ENCODE data around the gene IL18. TPM values are rescaled to one million over a fixed set of nuclear protein-coding genes. Genes with fewer than 3 reads are reported as not detected.

The IL18 gene
- total and polyA plus RNA-seq, 12 donors: 0.28 to 5.7 (median 1.2) TPM

- peaks cover 0 to 11% (median 0%) of the 10 kb centered on the region in 9 donors for H3K36me3 ChIP-seq
- no peak overlapping the region for H3K4me3 ChIP-seq
- DNase-seq (no peak), ATAC-seq (no peak)
- no peak for TF ChIP-seq CTCF (IDR thresholded peaks at IDR 0.05)
- WGBS, 2 donors: 75 to 84% methylated on average over 5 of the region's 5 CpGs
- H3K9me3 ChIP-seq: no peaks in the 10 kb centered on the region
- no peaks in the 10 kb centered on the region for H3K27me3 ChIP-seq
- no peak overlapping the region for H3K27ac ChIP-seq
- H3K4me1 ChIP-seq: no peaks in the 10 kb centered on the region
- intact Hi-C loops (cut with DNase I): no loop called here
Measured at GRCh38 chr11:112150517-112150916, 13.4 kb downstream of the IL18 start.

DNA sequence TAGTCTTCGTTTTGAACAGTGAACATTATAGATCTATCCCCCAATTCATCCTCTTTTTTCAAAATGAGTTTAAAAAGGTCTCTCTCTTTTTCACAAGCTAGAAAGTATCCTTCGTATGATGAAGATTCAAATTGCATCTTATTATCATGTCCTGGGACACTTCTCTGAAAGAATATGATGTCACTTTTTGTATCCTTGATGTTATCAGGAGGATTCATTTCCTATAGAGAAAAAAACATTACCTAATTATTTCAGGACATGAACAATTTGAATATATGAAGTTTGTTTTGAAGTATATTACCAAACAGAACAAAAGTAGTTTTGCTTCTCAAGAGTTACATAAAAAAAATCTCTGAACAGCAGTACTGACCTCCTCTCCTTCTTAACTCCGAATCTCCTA is 20.3 kb downstream of the IL18 start:
- Histone ChIP-seq H3K9me3 (peaks cover 0 to 15% (median 6%) of the 10 kb centered on the region in 11 donors), H3K4me3 (no peak overlapping the region), H3K4me1 (peaks cover 0 to 6% (median 0%) of the 10 kb centered on the region in 9 donors), H3K27ac (no peak overlapping the region), H3K36me3 (peaks cover 0 to 22% (median 0%) of the 10 kb centered on the region in 9 donors), H3K27me3 (no peaks in the 10 kb centered on the region)
- intact Hi-C loops (cut with DNase I): loop anchor here in 1 of 10 donors (1.0 kb wide), 1 partner anchor 21 kb away; the partner anchor contains the start of gene IL18
- no peak for DNase-seq
- TF ChIP-seq CTCF (IDR thresholded peaks at IDR 0.05): no peak
- WGBS, 2 donors: 87 to 88% methylated on average over 3 of the region's 3 CpGs
- no peak for ATAC-seq

- intact Hi-C loops (cut with DNase I): no loop called here
- Histone ChIP-seq H3K9me3 (no peaks in the 10 kb centered on the region), H3K36me3 (no peaks in the 10 kb centered on the region), H3K4me1 (peaks cover 0 to 6% (median 0%) of the 10 kb centered on the region in 9 donors), H3K27ac (no peak overlapping the region), H3K4me3 (no peak overlapping the region), H3K27me3 (no peaks in the 10 kb centered on the region)
- no peak for TF ChIP-seq CTCF (IDR thresholded peaks at IDR 0.05)
- DNase-seq (no peak), ATAC-seq (no peak)
- WGBS, 2 donors: 84 to 86% methylated on average over 2 to 3 of the region's 4 CpGs
Measured at GRCh38 chr11:112134473-112134872, 29.4 kb downstream of the IL18 start.

GRCh38 chr11:112132737-112133136 is 31.2 kb downstream of the IL18 start:
- intact Hi-C loops (cut with DNase I): no loop called here

More at GRCh38 chr11:112132737-112133136, 31.2 kb downstream of the IL18 start:
- TF ChIP-seq CTCF (IDR thresholded peaks at IDR 0.05): no peak
- ATAC-seq: no peak
- Histone ChIP-seq H3K9me3 (no peaks in the 10 kb centered on the region), H3K27ac (no peak overlapping the region), H3K27me3 (no peaks in the 10 kb centered on the region), H3K4me1 (peaks cover 0 to 14% (median 0%) of the 10 kb centered on the region in 9 donors), H3K36me3 (no peaks in the 10 kb centered on the region), H3K4me3 (no peak overlapping the region)
- DNase-seq: no peak
- 80 to 81% methylated on average over 2 of the region's 2 CpGs for WGBS, 2 donors
